ENCODE measurements around the gene FMO1. TPM values are rescaled to one million over a fixed set of nuclear protein-coding genes. Genes with fewer than 3 reads are reported as not detected.

The FMO1 gene
- total and polyA plus RNA-seq, 2 of the 8 experiments (the other 6 are each of a cell fraction or from before 2014, with no cell fraction given), result 0.11 TPM; not detected in 1

- no peak for TF ChIP-seq CTCF (IDR thresholded peaks at IDR 0.05; ENCODE audit: control extremely low read depth in 1 of 3, insufficient read depth in 1 of 3, low read depth in 1 of 3, low read length in 3 of 3)
These were observed 29.6 kb upstream of the FMO1 start (continued) for GRCh38 chr1:171218661-171219060.

All from H1 (cell line).